HepG2 (cell line): ENCODE results near the gene MRPL54. TPM values are rescaled to one million over a fixed set of nuclear protein-coding genes. Genes with fewer than 3 reads are reported as not detected.

Experiments
- ATAC-seq: fragments of 200-7000 bp; cut with Tn5 transposase; 3 replicates; pipeline ENCODE4 v1.9.1; 2020; ENCODE audit warnings: mild to moderate bottlenecking, moderate library complexity
- BruUV-seq: library from RNA; stranded (reverse); fragments of 400-500 nt; replicated peaks from 2 replicates; lab custom pipeline; 2021; lab: Mats Ljungman, UMichigan
- CTCF ChIA-PET: fragments of 300-600 bp; formaldehyde crosslinking; extraction: SDS; loops from one replicate; lab custom pipeline; 2021; ENCODE audit warnings: low total read pairs, inconsistent platforms, low intra/inter-chr PET ratio; lab: Yijun Ruan, JAX
- POLR2A ChIA-PET: fragments of 350-600 bp; sonication (Branson Sonifier 250); formaldehyde crosslinking; loops from one replicate; lab custom pipeline; 2020; ENCODE audit warnings: antibody characterized with exemption, inconsistent platforms; lab: Yijun Ruan, JAX
- DNase-seq: peaks from one replicate; pipeline ENCODE4 v3.0.0-alpha.2; 2015; ENCODE audit warnings: low spot score
- FAIRE-seq: peaks from 3 replicates; lab custom pipeline; 2011; peaks lifted over from hg19 to GRCh38; lab: Jason Lieb, UNC
- H2AFZ ChIP-seq: one replicate; pipeline ENCODE4 v1.6.1; 2011; ENCODE audit warnings: low read length, inconsistent platforms
- H3K27ac ChIP-seq: fragments of 300-600 bp; 3 replicates; pipeline ENCODE4 v1.8.0; 2011; ENCODE audit warnings: mixed run types, mild to moderate bottlenecking, mixed read lengths, low read length, inconsistent platforms; ENCODE audit not compliant: insufficient read depth; ENCODE audit errors: extremely low read length
- H3K27me3 ChIP-seq, 2 experiments: fragments of 200-600 bp in 1 of 2; 2 replicates in 1 of 2; 3 replicates in 1 of 2; pipeline versions ENCODE4 v1.6.0 to v1.8.0; 2011; ENCODE audit warnings: low read length in 2 of 2, mild to moderate bottlenecking in 2 of 2, moderate library complexity in 2 of 2, inconsistent platforms in 1 of 2; ENCODE audit not compliant: insufficient read depth in 2 of 2, control insufficient read depth in 1 of 2
- H3K36me3 ChIP-seq, 2 experiments: fragments of 200-600 bp in 1 of 2; replicated peaks in 1 of 2; 2 replicates in 1 of 2; 3 replicates in 1 of 2; pipeline versions ENCODE4 v1.5.1 to v1.8.0; 2011; ENCODE audit warnings: low read length in 2 of 2, inconsistent platforms in 1 of 2; ENCODE audit not compliant: insufficient read depth in 2 of 2, control insufficient read depth in 1 of 2
- H3K4me1 ChIP-seq: 2 replicates; pipeline ENCODE4 v1.5.1; 2012; ENCODE audit warnings: low read length, inconsistent platforms; ENCODE audit not compliant: insufficient read depth
- H3K4me2 ChIP-seq: 2 replicates; pipeline ENCODE4 v1.6.0; 2011; ENCODE audit warnings: low read depth, low read length, inconsistent platforms
- H3K4me3 ChIP-seq, 3 experiments: fragments of 200-600 bp in 1 of 3; sonication (generic), shearing (Covaris generic) in 1 of 3; replicated peaks in 1 of 3; 2 replicates each; pipeline ENCODE4 v1.5.1; 2011 to 2016; ENCODE audit warnings: low read length in 3 of 3, inconsistent platforms in 2 of 3, low read depth in 2 of 3, mild to moderate bottlenecking in 2 of 3, control low read depth in 1 of 3, mixed read lengths in 1 of 3; ENCODE audit not compliant: insufficient read depth in 1 of 3
- H3K79me2 ChIP-seq: one replicate; pipeline ENCODE4 v1.6.1; 2011; ENCODE audit warnings: low read length, inconsistent platforms; ENCODE audit not compliant: insufficient read depth
- H3K9ac ChIP-seq: 2 replicates; pipeline ENCODE4 v1.6.0; 2011; ENCODE audit warnings: mild to moderate bottlenecking, low read depth, low read length, inconsistent platforms; ENCODE audit not compliant: insufficient read depth
- H3K9me3 ChIP-seq: 2 replicates; pipeline ENCODE4 v1.5.1; 2012; ENCODE audit warnings: mild to moderate bottlenecking, low read length
- H4K20me1 ChIP-seq: 2 replicates; pipeline ENCODE4 v1.6.0; 2011; ENCODE audit warnings: inconsistent platforms, mild to moderate bottlenecking, low read length, moderate library complexity; ENCODE audit not compliant: insufficient read depth
- E2F5 ChIP-seq: sonication (generic); formaldehyde crosslinking; conservative IDR thresholded peaks from 2 replicates; pipeline ENCODE4 v1.4.0; 2020; ENCODE audit warnings: missing genetic modification reagents
- MLLT10 ChIP-seq: sonication (generic); formaldehyde crosslinking; IDR thresholded peaks from 2 replicates; pipeline ENCODE4 v1.4.0; 2020; ENCODE audit warnings: missing genetic modification reagents
- PHF5A ChIP-seq: IDR thresholded peaks from one replicate; pipeline ENCODE4 v1.6.1; 2018; ENCODE audit warnings: low read depth, missing genetic modification reagents; ENCODE audit not compliant: unreplicated experiment
- RFX5 ChIP-seq: IDR thresholded peaks from 2 replicates; pipeline ENCODE4 v1.6.1; 2011; ENCODE audit warnings: low read depth, low read length, improper control_type of control experiment
- SRSF9 ChIP-seq: fragments of 200-400 bp; formaldehyde crosslinking; IDR thresholded peaks from 2 replicates; pipeline ENCODE4 v1.6.1; 2018; ENCODE audit warnings: borderline replicate concordance, mild to moderate bottlenecking, low read depth, low read length; ENCODE audit not compliant: insufficient read depth, poor library complexity, severe bottlenecking
- TEAD3 ChIP-seq: optimal IDR thresholded peaks from 2 replicates; pipeline ENCODE3; 2016; ENCODE audit warnings: borderline replicate concordance
- ZBTB7A ChIP-seq: sonication (generic); formaldehyde crosslinking; IDR thresholded peaks from 2 replicates; pipeline ENCODE4 v1.8.0; 2022; ENCODE audit warnings: mild to moderate bottlenecking, missing genetic modification reagents
- WGBS: methylation state at CpG from one replicate; pipeline ENCODE4 v1.1.6; 2017; ENCODE audit warnings: low lambda C conversion rate; 5-methylcytosine and 5-hydroxymethylcytosine counted together
- in situ Hi-C: cut with HindIII; loops from 2 replicates; pipeline ENCODE4 v1.10.0; 2017; ENCODE audit warnings: low pct_unique_long_range_greater_than_20kb; ENCODE audit not compliant: extremely low pct_ligation_motif_present
- intact Hi-C: fragments of 100-400 bp; cut with micrococcal nuclease; formaldehyde crosslinking; loops from one replicate; pipeline ENCODE4 v1.10.0; 2022; ENCODE audit not compliant: unreplicated experiment
- polyA plus RNA-seq, 8 experiments: library from polyadenylated mRNA; depleted of rRNA in 3 of 8; stranded (reverse) in 7 of 8; unstranded in 1 of 8; fragments of >200 nt; fragmentation: Illumina TruSeq in 4 of 8; extraction: Trizol in 4 of 8; gene quantifications; 2 replicates each; pipeline versions ENCODE4 v1.2.1 to v1.2.3, GENCODE V29; 2011 to 2016; ENCODE audit warnings: low read depth in 4 of 8, missing spikeins in 1 of 8, mixed read lengths in 1 of 8; ENCODE audit not compliant: insufficient read depth in 1 of 8
- total RNA-seq, 5 experiments: library from RNA; depleted of rRNA; stranded (reverse); fragments of >200 nt; fragmentation: Illumina TruSeq; extraction: Trizol; gene quantifications; 2 replicates each; pipeline ENCODE4 v1.2.3, GENCODE V29; 2016; ENCODE audit warnings: low read depth in 1 of 5
- TF ChIP-seq, protein P1 (sequence below): IDR thresholded peaks from 2 replicates; pipeline ENCODE4 v1.6.1; 2018; ENCODE audit warnings: missing genetic modification reagents, mild to moderate bottlenecking, missing compliant biosample characterization
- TF ChIP-seq, protein P2 (sequence below): IDR thresholded peaks from 2 replicates; pipeline ENCODE4 v1.6.1; 2016; ENCODE audit warnings: missing compliant biosample characterization, missing genetic modification reagents, borderline replicate concordance

Gene MRPL54
- total and polyA plus RNA-seq, 2 of the 13 experiments (the other 11 are each of a cell fraction or from before 2014, with no cell fraction given), result 36.8 to 66.9 TPM

- no peak overlapping the region for H3K4me3 ChIP-seq
- in situ Hi-C loops (no loop called here), intact Hi-C loops (no loop called here)
- H3K4me1 ChIP-seq, result peaks cover 30% of the 10 kb centered on the region
- POLR2A ChIA-PET, result interaction anchor here (0.6 to 0.7 kb wide), 2 partner anchors 12 to 39 kb away, joined by 3 read pairs; partner anchors contain the start of gene APBA3
- BruUV-seq, result no TSS peak
- FAIRE-seq (no peak), ATAC-seq (no peak), DNase-seq (no peak)
- no peak overlapping the region for H3K4me2 ChIP-seq
- no peaks in the 10 kb centered on the region; a peak in 1 of 5 replicates for H3K27me3 ChIP-seq
- no peaks in the 10 kb centered on the region for H4K20me1 ChIP-seq
- no peak overlapping the region for H2AFZ ChIP-seq
- no peak for TF ChIP-seq RFX5
- TF ChIP-seq, protein P1, sequence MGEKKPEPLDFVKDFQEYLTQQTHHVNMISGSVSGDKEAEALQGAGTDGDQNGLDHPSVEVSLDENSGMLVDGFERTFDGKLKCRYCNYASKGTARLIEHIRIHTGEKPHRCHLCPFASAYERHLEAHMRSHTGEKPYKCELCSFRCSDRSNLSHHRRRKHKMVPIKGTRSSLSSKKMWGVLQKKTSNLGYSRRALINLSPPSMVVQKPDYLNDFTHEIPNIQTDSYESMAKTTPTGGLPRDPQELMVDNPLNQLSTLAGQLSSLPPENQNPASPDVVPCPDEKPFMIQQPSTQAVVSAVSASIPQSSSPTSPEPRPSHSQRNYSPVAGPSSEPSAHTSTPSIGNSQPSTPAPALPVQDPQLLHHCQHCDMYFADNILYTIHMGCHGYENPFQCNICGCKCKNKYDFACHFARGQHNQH (CRISPR knock-in tag), result no peak
- no peak for TF ChIP-seq TEAD3 (CRISPR knock-in tag)
- no peak for TF ChIP-seq MLLT10 (CRISPR knock-in tag)
- TF ChIP-seq ZBTB7A, result no peak
- TF ChIP-seq E2F5, result no peak
- TF ChIP-seq PHF5A (CRISPR knock-in tag), result no peak
- TF ChIP-seq SRSF9, result no peak
- TF ChIP-seq, protein P2, sequence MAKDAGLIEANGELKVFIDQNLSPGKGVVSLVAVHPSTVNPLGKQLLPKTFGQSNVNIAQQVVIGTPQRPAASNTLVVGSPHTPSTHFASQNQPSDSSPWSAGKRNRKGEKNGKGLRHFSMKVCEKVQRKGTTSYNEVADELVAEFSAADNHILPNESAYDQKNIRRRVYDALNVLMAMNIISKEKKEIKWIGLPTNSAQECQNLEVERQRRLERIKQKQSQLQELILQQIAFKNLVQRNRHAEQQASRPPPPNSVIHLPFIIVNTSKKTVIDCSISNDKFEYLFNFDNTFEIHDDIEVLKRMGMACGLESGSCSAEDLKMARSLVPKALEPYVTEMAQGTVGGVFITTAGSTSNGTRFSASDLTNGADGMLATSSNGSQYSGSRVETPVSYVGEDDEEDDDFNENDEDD (CRISPR knock-in tag), result no peak
- H3K9me3 ChIP-seq, result no peaks in the 10 kb centered on the region
- CTCF ChIA-PET, result no interaction called here
- no peak overlapping the region for H3K9ac ChIP-seq
- no peak overlapping the region for H3K27ac ChIP-seq
- no peaks in the 10 kb centered on the region for H3K79me2 ChIP-seq
- 87% methylated on average over 9 of the region's 30 CpGs for WGBS
- no peaks in the 10 kb centered on the region for H3K36me3 ChIP-seq
These were observed 39.9 kb upstream of the MRPL54 start for GRCh38 chr19:3722443-3723109.
